NCI-H128 (cell line): ENCODE results near the gene PKP4.
"Not testable (repeated sequence)": the region's sequence is repeated elsewhere in the genome, so short reads cannot be mapped to it uniquely, and the experiment has no call there.

Experiments used
- DNase-seq: peaks from one replicate; lab custom pipeline; 2025; ENCODE audit not compliant: unreplicated experiment; lab: John Stamatoyannopoulos, UW

Gene PKP4

DNA sequence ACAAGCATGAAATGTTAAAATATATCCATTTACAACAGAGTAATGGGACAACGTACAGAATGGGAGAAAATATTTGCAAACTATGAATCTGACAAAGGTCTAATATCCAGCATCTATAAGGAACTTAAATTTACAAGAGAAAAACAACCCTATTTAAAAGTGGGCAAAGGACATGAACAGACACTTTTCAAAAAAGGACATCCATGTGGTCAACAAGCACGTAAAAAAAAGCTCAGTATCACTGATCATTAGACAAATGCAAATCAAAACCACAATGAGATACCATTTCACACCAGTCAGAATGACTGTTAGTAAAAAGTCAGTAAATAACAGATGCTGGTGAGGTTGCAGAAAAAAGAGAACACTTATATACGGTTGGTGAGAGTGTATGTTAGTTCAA lies 16.1 kb downstream of the PKP4 start:
- not testable (repeated sequence) for DNase-seq

GRCh38 chr2:158473300-158473699 lies 16.5 kb downstream of the PKP4 start:
- DNase-seq = not testable (repeated sequence)

DNA sequence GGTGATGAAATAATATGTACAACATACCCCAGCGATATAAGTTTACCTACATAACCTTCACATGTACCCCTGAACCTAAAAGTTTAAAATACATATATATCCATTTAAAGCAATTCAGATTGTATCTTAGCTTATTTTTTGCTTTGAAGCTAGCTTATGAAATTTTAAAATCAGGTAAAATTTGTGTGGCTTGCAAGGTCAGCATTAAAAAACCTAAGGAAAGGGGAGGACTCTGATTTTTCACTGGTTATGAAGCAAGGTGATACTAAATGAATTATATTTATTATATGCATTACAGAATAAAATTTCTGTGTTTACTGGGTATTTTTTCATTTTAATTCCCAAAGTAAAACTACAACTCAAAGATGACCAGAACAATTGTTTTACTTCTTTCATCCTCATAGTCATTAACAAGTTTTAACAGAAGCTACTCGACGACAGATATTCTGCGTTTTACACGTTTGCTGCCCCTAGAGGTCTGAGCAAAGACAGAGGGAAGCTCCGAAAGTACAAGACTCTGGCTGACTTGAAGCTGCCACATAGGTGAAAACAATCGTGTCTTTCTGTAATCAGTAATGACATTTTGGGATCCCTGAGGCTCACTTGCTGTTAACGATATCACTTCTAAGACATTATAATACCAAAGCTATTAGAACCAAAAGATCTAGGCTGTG lies 17.1 kb downstream of the PKP4 start:
- no peak for DNase-seq

DNA sequence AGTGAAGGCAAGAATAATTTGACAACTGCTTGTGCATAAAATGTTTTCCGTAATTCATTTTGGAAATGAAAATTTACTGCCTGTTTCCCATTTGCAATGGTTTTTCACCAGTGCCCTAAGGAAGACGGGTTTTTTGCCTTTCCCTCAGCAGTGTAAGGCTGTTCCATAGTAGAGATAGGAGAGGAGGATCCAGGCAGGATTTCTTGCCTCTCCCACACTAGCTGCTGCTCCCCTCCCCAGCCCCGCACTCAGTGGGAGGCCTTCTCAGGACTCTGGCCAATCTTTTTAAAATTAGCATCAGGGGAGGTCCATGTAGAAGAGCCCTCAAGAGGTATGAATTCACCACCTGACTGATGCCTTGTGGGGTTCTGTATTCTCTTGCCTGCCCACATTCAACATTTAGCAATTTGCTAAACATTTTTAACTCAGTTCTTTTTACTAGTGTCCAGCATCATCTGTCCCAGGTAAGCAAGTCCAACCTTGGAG lies 17.8 kb downstream of the PKP4 start:
- DNase-seq = not testable (repeated sequence)

- no peak for DNase-seq
Measured at GRCh38 chr2:158477202-158477601, 20.4 kb downstream of the PKP4 start.

GRCh38 chr2:158478237-158478636 lies 21.5 kb downstream of the PKP4 start:
- DNase-seq = no peak

- no peak for DNase-seq
Measured at GRCh38 chr2:158478816-158479215, 22.1 kb downstream of the PKP4 start.

DNA sequence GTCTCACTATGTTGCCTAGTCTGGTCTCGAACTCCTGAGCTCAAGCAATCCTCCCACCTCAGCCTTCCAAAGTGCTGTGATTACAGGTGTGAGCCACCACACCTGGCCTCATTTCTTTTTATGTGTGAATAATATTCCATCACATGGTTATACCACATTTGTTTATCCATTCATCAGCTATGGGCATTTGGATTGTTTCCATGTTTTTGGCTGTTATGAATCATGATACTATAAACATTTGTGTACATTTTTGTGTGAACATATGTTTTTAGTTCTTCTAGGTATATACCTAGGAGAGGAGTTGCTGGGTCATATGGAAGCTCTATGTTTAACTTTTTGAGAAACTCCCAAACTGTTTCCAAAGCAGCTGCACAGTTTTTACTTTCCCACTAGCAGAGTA lies 24.4 kb downstream of the PKP4 start:
- DNase-seq = no peak

DNA sequence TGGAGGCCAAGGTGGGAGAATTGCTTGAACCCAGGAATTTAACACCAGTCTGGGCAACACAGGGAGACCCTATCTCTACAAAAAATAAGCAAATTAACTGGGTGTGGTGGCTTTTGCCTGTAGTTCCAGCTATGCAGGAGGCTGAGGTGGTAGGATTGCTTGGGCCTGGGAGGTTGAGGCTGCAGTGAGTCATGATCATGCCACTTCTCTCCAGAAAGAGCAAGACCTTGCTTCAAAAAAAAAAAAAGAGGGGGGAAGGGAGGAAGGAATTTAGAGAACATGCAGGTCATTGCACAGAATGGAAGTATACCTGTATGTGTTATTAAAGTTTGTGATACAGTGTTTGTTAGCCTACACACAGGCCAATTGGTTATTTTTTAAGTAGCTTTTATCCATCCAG lies 25.8 kb downstream of the PKP4 start:
- no peak for DNase-seq

DNA sequence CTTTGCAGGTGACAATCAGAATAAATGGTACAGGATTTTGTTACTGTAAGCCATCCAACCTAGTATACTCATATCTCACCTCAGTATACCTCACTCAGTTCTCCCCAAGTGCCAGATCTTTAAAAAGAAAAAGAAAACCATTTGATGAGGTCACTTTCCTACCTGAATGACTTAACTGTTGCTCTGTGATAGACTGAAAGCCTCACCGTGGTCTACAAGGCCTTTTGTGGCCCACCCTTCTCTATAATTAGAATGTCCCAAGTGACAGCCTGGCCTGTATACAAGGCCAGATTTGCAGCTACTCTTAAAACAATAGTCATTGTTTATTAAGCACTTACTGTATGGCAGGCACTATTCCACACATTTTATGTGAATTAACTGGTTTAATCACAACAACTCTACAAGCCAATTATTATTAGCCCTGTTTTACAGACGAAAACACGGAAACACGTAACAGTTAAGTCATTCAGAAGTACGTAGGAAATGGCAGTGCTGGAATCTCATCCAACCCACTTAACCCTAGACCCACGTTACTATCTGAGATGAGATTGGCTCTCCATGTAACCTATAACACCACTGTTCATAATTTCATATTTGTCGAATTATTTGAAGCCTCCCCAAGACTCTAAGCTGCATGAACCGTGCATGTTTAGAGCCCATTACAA lies 28.3 kb downstream of the PKP4 start:
- no peak for DNase-seq

DNA sequence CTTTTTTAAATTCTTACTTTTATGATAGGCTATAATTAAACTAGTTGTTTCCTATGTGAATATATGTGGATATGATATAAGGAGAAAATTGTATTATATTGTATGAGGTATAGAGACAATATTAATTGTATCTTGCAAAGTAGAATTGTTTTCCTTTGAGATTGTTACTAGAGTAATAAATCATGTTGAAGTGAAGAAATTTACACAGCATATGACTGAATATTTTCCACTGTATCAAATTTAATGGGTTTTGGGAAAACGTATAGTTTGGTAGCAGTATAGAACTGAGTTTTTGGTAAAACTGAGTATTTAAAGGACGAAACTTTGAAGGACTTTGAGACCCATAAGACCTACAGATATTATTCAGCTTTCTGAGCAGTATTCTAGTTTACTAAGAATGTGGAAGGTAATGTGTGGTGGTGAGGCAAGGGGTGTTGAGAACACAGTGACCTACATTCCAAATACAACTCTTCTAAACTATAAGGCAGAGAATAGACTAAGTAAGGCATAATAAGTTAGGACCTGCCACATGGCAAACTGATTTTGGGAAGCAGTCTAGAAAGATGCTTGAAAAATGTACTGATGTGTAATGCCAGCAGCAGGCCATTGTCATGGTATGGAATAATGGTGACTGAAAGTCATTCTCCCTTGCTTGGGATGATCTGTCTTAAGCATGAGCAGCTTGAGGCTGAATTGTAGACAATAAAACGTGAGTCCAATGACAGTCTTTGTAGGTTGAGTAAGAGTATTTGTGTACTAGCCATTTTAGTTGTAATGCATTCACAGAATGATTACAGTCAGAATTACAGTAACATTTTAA lies 29.6 kb downstream of the PKP4 start:
- no peak for DNase-seq

DNA sequence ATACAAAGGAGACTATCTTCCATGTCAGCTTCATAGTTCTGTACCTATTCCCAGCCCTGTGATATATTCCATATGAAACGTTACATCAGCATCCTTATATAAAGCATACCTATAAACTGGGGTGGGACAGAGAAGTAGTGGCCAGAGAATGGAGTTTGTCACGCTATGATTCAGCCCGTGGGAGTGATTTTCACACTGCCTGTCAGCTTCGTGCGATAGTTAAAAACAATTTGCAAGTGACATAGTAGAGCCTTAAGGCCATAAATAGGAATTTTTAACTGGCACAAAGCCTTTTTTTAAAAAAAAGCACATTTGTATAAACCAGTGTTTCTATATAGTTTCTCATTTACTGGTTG lies 30.2 kb downstream of the PKP4 start:
- DNase-seq = no peak

DNA sequence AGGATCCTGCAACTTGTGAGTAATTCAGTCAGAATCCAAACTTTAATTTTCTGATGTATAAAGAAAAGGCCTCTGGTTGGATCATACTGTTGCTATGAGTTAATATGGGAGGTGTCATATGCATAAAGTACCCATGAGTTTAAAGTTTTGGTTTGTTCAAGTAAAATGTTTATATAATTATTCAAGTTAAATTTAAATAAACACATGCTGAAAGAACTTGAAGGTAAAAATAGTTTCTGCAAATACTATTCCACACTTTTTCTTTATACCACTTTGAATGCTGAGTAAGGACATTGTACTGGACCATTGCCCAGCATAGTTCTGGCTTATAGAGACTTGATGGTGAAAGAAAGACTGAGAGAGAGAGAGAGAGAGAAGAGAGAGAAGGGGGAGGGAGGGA lies 30.7 kb downstream of the PKP4 start:
- DNase-seq = no peak

DNA sequence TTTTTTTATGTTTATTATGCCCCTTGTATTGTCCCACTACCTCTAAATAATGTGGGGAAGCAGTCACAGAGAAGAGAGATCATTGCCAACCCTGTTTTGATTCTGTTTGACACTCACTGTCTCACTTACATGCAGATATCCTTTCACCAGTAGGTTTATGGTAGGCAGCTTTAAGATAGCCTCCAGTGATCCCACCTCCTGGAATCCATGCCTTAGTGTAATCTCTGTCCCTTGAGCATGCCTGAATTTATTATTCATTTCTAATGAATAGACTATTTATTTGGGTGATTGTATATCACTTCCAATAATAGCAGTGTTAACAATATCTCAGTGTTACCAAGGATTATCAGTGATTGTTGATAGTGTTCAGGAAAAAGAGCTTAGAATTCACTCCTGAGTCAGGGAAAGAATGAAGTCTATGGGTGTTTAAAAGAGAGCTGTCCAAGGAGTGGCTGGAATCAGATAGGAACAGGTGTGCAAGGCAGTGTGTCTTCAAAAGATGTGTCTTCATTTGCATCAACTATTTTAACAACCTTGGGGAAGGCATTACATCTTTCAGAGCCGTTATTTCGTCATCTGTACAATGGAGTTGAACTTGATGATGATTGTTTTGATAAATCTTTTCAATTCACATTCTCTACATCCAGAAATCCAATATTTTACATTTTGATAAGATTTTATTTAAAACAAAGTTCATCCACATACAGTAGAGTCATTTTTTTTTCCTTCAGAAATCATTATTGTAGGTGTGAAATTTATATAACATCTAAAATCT lies 31.9 kb downstream of the PKP4 start:
- no peak for DNase-seq

DNA sequence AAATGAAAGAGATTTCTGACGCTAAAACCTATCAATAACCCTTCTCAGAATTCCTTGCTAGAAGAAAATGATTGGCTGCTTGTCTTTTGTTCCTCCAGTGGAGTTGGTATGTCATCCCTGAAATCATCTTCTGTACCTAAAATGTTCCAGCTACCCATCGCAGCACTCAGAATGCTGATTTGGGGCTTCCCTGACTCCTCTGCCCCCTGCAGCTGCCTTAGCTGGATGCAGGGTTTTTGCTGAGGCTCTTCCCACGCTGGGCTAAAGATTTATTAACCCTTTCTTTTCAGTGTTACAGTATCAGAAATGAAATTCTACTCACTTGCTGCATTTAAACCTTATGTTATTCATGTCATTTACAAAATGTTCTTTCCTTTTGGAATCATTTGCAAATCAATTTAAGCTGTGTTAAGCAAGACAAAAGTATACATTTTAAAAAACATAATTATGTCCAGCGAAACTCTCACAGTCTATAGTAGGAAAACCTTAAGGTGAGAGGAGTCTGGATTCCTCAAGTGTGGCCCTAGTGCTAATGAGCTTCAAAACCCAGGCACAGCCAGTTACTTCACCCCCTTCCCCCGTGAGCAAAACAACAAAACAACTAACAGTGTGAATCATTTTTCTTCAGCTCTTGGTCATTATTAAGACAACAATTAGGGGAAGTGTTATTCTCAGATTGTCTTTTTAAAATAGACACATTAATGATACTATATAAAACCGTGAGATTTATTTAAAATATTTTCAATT lies 32.8 kb downstream of the PKP4 start:
- DNase-seq = no peak

DNA sequence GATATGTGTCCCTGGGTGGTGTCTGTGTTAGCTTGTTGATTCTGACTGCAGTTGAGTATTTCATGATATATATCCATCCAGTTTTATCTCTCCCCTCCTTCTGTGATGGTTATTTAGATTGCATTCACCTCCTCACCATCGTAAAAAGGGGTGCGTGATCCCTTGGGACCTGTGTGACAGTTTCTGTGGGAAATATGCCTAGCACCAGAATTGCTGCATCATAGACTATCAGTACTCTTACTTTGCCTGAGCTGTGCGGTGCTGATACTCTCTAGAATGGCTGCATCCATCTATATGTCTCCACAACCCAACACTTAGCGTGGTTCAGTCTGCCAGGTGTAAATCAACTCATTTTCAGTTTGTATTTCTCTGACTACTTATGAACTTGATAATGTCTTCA lies 34.3 kb downstream of the PKP4 start:
- no peak for DNase-seq

DNA sequence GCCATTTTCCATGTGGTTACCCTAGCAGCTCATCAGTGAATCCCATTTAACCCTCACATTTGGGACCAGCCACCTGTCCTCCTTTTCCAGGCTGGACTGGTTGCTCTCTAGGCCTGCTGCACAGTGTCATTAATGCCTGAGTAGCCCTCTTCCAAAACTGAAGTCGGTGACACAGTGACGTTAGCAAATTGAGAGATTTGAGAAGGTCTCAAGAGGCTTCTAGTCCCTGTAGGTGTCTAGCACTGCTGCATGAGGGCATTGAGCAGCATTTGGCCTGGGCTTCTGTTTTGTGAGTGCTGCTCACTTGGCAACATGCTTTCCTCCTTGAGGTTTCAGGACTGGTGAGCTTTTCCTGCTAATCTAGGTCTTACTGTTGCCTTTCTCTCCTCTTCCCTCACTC lies 36.7 kb downstream of the PKP4 start:
- DNase-seq = no peak

DNA sequence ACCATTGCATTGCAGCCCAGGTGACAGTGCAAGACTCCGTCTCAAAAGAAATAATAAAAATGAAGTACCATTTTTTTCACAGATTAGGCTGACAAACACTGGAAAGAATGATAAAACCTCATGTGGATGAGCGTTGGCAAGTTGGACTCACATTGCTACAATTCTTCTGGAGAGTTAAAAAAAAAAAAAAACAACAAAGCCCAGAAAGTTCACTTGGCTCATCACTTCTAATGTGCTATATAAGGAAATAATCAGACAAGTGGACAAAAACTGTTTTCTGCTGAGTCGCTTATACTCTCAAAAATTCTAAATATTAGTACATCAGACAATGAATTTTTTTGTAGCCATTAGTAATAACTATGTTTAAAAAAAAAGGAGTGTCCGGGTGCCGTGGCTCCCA lies 38.4 kb downstream of the PKP4 start:
- DNase-seq = no peak

DNA sequence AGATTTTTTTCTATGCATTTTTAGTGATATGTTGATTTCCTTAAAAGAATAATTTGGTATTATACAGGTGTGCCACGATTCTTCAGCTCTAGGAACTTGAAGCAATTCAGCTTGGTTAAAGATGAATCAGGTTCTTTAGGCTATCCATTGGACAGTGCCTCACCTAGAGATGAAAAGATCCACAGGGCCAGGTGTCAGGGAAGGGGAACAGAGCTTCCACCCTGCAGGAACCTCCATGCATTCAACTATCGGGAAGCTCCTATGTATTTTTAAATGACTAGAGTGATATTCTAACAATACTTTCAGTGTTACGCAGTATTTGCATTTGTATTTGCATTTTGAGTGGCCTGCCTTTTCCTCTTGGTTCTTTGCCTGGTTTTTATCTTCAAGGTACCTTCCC lies 40.2 kb downstream of the PKP4 start:
- no peak for DNase-seq

- no peak for DNase-seq
Measured at GRCh38 chr2:158497486-158497885, 40.7 kb downstream of the PKP4 start.
